ENCODE measurements around the gene KIF2A.

- TF ChIP-seq EP300 (IDR thresholded peaks at IDR 0.05; ENCODE audit: borderline replicate concordance): no peak
- TF ChIP-seq, protein P1, sequence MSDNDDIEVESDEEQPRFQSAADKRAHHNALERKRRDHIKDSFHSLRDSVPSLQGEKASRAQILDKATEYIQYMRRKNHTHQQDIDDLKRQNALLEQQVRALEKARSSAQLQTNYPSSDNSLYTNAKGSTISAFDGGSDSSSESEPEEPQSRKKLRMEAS (IDR thresholded peaks at IDR 0.05): no peak
- no peak for TF ChIP-seq TAF1 (IDR thresholded peaks at IDR 0.05; ENCODE audit: low read depth)
- no peak for TF ChIP-seq CEBPB (IDR thresholded peaks at IDR 0.05)
- no peak for TF ChIP-seq REST (IDR thresholded peaks at IDR 0.05; ENCODE audit: low read depth)
- no peak for TF ChIP-seq RAD21 (IDR thresholded peaks at IDR 0.05; ENCODE audit: low read depth)
- no peak for TF ChIP-seq NFIC (IDR thresholded peaks at IDR 0.05)
- no peak for TF ChIP-seq USF1 (IDR thresholded peaks at IDR 0.05)
- TF ChIP-seq YY1 (IDR thresholded peaks at IDR 0.05; ENCODE audit: low read depth): no peak
- TF ChIP-seq CREB1 (IDR thresholded peaks at IDR 0.05; ENCODE audit: low read depth): no peak
- no peak for TF ChIP-seq TEAD4 (IDR thresholded peaks at IDR 0.05)
- TF ChIP-seq ZBTB7A (IDR thresholded peaks at IDR 0.05; ENCODE audit: low read depth): no peak
- TF ChIP-seq FOXM1 (IDR thresholded peaks at IDR 0.05; ENCODE audit: borderline replicate concordance, low read depth): no peak
- TF ChIP-seq TCF12 (IDR thresholded peaks at IDR 0.05; ENCODE audit: low read depth): no peak
Measured at GRCh38 chr5:62330302-62330701, 24.3 kb downstream of the KIF2A start.

All from Ishikawa (cell line).